GM11168 (cell line): ENCODE results near the gene RORB.

Source experiments
- in situ Hi-C: fragments of 300-500 bp; cut with MboI; formaldehyde crosslinking; loops from one replicate; pipeline ENCODE4 v1.12.0; 2022; ENCODE audit warnings: low sequenced_read_pairs; ENCODE audit not compliant: unreplicated experiment

Gene RORB

GRCh38 chr9:74496819-74497747 lies at the start of gene RORB:
Gene RORB (plus strand): TSS chr9:74497335. CDS start chr9:74497977, 642 bp downstream.
- in situ Hi-C loops: no loop called here

- in situ Hi-C loops: no loop called here
These were observed 49.5 kb upstream of the RORB start for GRCh38 chr9:74447451-74448193.

- in situ Hi-C loops: no loop called here
These were observed 48.1 kb upstream of the RORB start for GRCh38 chr9:74449060-74449459.

GRCh38 chr9:74458832-74459231 lies 38.3 kb upstream of the RORB start:
- in situ Hi-C loops: no loop called here

- in situ Hi-C loops: no loop called here
These were observed 33.3 kb upstream of the RORB start for GRCh38 chr9:74463825-74464224.

- in situ Hi-C loops: no loop called here
These were observed 18.5 kb upstream of the RORB start for GRCh38 chr9:74478606-74479005.

GRCh38 chr9:74479711-74480110 lies 17.4 kb upstream of the RORB start:
- in situ Hi-C loops: no loop called here

- in situ Hi-C loops: no loop called here
These were observed 9.7 kb upstream of the RORB start for GRCh38 chr9:74487395-74487794.

- in situ Hi-C loops: no loop called here
These were observed 3.6 kb upstream of the RORB start for GRCh38 chr9:74493512-74493911.

GRCh38 chr9:74494490-74494889 lies 2.6 kb upstream of the RORB start:
- in situ Hi-C loops: no loop called here

GRCh38 chr9:74496406-74496805 lies 729 bp upstream of the RORB start:
- in situ Hi-C loops: no loop called here

GRCh38 chr9:74497748-74498620 lies 849 bp downstream of the RORB start:
- in situ Hi-C loops: no loop called here

- in situ Hi-C loops: no loop called here
These were observed 1.5 kb downstream of the RORB start for GRCh38 chr9:74498621-74499095.

- in situ Hi-C loops: no loop called here
These were observed 2.0 kb downstream of the RORB start for GRCh38 chr9:74499111-74499601.

GRCh38 chr9:74499770-74500583 lies 2.8 kb downstream of the RORB start:
- in situ Hi-C loops: no loop called here

- in situ Hi-C loops: no loop called here
These were observed 3.4 kb downstream of the RORB start for GRCh38 chr9:74500584-74500924.

GRCh38 chr9:74501570-74501969 lies 4.4 kb downstream of the RORB start:
- in situ Hi-C loops: no loop called here

- in situ Hi-C loops: no loop called here
These were observed 6.1 kb downstream of the RORB start for GRCh38 chr9:74503219-74503618.

- in situ Hi-C loops: no loop called here
These were observed 6.5 kb downstream of the RORB start for GRCh38 chr9:74503666-74504065.
